ENCODE data around the gene XRCC4. TPM values are rescaled to one million over a fixed set of nuclear protein-coding genes. Genes with fewer than 3 reads are reported as not detected.

XRCC4 gene
- total and polyA plus RNA-seq, 2 of the 8 experiments (the other 6 are each of a cell fraction or from before 2014, with no cell fraction given) = 3.0 to 8.3 TPM

DNA sequence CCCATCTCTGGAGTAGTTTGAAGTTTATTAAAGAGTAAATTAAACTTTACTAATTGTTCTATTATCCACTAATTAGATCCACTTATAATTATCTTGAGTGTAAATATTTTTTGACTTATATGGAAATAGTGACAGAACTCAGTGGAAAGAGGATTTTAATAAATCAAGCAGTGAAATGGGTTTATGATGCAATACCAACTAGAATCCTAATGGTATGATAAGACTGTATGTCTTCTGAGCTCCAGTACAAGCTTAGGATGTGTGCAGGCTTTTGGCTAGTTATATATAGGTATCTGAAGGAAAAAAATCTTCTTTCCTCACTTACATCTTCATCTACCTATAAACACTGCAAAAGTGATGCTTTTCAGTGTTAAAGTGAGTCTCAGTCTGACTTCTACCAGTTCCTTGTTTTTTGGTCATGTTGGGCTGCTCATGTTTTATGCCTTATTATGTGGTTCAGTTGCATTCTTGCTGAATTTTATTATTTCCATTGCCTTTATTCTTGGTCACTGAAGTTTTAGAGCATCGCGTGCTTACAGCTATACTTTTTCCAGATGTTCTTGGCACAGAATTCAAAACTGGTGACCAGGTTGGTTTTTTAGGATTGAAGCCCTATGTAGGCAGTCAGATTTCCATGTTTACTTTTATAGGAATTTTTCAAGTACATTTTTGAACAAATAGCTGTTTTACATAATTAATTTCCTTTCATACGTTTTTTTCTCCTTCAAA, 30.5 kb downstream of the XRCC4 start:
- no peak for FAIRE-seq
- Histone ChIP-seq H3K56ac (replicated peaks; ENCODE audit: insufficient read length, low read depth, low read length) (no peak overlapping the region), H4K8ac (ENCODE audit: extremely low read depth, insufficient read depth, low read length) (no peak overlapping the region), H3K4me3 (ENCODE audit: extremely low read depth in 1 of 4, insufficient read depth in 2 of 4, low read depth in 3 of 4, low read length in 4 of 4) (no peak overlapping the region), H2BK20ac (ENCODE audit: low read length) (no peak overlapping the region), H3K4ac (replicated peaks; ENCODE audit: insufficient read length, low read depth, low read length) (no peak overlapping the region), H3K79me2 (ENCODE audit: control insufficient read depth in 1 of 2, insufficient read depth in 2 of 2, low read length in 2 of 2) (no peaks in the 10 kb centered on the region), H2BK15ac (ENCODE audit: low read length) (no peak overlapping the region), H2AK5ac (ENCODE audit: low read depth, low read length) (no peak overlapping the region), H3K9me3 (ENCODE audit: insufficient read depth in 2 of 2, low read depth in 1 of 2, low read length in 1 of 2) (peaks cover 0 to 2% of the 10 kb centered on the region in 2 experiments; a peak in 1 of 4 replicates), H3K36me3 (ENCODE audit: control insufficient read depth in 2 of 4, insufficient read depth in 4 of 4, low read length in 3 of 4) (peaks cover 0 to 2% (median 0%) of the 10 kb centered on the region in 4 experiments; a peak in 1 of 8 replicates), H4K20me1 (replicated peaks in 1 of 2; ENCODE audit: control insufficient read depth in 1 of 2, insufficient read depth in 2 of 2, low read length in 2 of 2) (no peaks in the 10 kb centered on the region), H2AFZ (ENCODE audit: low read length) (no peak overlapping the region), H2BK120ac (replicated peaks; ENCODE audit: low read depth, low read length) (no peak overlapping the region), H3K4me2 (ENCODE audit: insufficient read depth in 1 of 2, low read depth in 2 of 2, low read length in 2 of 2) (no peak overlapping the region), H3K23me2 (ENCODE audit: low read depth, low read length) (no peaks in the 10 kb centered on the region), H3K27me3 (replicated peaks in 1 of 4; ENCODE audit: control insufficient read depth in 3 of 4, extremely low read depth in 1 of 4, insufficient read depth in 3 of 4, low read length in 3 of 4) (no peaks in the 10 kb centered on the region), H3K23ac (ENCODE audit: insufficient read length) (no peak overlapping the region), H3K14ac (ENCODE audit: insufficient read length) (no peak overlapping the region), H3K79me1 (ENCODE audit: low read depth, low read length) (no peaks in the 10 kb centered on the region), H2BK5ac (ENCODE audit: low read depth, low read length) (no peak overlapping the region), H4K91ac (replicated peaks; ENCODE audit: insufficient read length, low read length) (no peak overlapping the region), H3K18ac (ENCODE audit: extremely low read depth, low read length) (no peak overlapping the region), H2BK12ac (ENCODE audit: low read depth, low read length) (no peak overlapping the region), H3K4me1 (replicated peaks in 1 of 4; ENCODE audit: control insufficient read depth in 3 of 4, insufficient read depth in 4 of 4, low read length in 3 of 4) (no peaks in the 10 kb centered on the region), H3K27ac (ENCODE audit: low read depth, low read length) (no peak overlapping the region), H3K9ac (replicated peaks in 1 of 4; ENCODE audit: extremely low read depth in 1 of 4, low read depth in 3 of 4, low read length in 3 of 4) (no peak overlapping the region), H4K5ac (ENCODE audit: insufficient read length, low read depth, low read length) (no peak overlapping the region)
- POLR2A ChIA-PET (ENCODE audit: partially characterized antibody) = interaction anchor here (1.3 kb wide), 1 partner anchor 31 kb away, joined by 4 read pairs; the partner anchor contains the start of genes TMEM167A and XRCC4
- no peak for DNase-seq (ENCODE audit: low read depth in 1 of 2, low spot score in 2 of 2)
- 93 to 100% methylated on average over 1 to 3 of the region's 3 CpGs for WGBS, 2 experiments (ENCODE audit: extremely low coverage in 1 of 2, insufficient coverage in 1 of 2, insufficient read length in 1 of 2, insufficient replicate concordance in 2 of 2, low coverage in 1 of 2, low lambda C conversion rate in 2 of 2, missing lambda C conversion rate in 1 of 2)
- CTCF ChIA-PET (ENCODE audit: partially characterized antibody) = no interaction called here
- TF ChIP-seq FOSL1 (IDR thresholded peaks at IDR 0.05; ENCODE audit: insufficient read depth, low read depth, low read length) (no peak), TAF7 (optimal IDR thresholded peaks at IDR 0.05; ENCODE audit: borderline replicate concordance, low read depth, low read length) (no peak), RAD21 (IDR thresholded peaks at IDR 0.05 in 1 of 2, conservative IDR thresholded peaks at IDR 0.05 in 1 of 2; ENCODE audit: low read depth in 2 of 2, low read length in 2 of 2) (no peak), JUND (IDR thresholded peaks at IDR 0.05; ENCODE audit: low read length) (no peak), BCL11A (IDR thresholded peaks at IDR 0.05; ENCODE audit: low read depth in 2 of 2, low read length in 2 of 2) (no peak), RBBP5 (IDR thresholded peaks at IDR 0.05; ENCODE audit: borderline replicate concordance, low read depth, low read length) (no peak), ASH2L (IDR thresholded peaks at IDR 0.05; ENCODE audit: low read length) (no peak), JUN (IDR thresholded peaks at IDR 0.05; ENCODE audit: low read depth, low read length) (no peak), NANOG (IDR thresholded peaks at IDR 0.05; ENCODE audit: insufficient read depth, low read depth, low read length, poor library complexity, severe bottlenecking) (no peak)
- TF ChIP-seq, protein P1, sequence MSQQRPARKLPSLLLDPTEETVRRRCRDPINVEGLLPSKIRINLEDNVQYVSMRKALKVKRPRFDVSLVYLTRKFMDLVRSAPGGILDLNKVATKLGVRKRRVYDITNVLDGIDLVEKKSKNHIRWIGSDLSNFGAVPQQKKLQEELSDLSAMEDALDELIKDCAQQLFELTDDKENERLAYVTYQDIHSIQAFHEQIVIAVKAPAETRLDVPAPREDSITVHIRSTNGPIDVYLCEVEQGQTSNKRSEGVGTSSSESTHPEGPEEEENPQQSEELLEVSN (IDR thresholded peaks at IDR 0.05) = no peak
- TF ChIP-seq, protein P2, sequence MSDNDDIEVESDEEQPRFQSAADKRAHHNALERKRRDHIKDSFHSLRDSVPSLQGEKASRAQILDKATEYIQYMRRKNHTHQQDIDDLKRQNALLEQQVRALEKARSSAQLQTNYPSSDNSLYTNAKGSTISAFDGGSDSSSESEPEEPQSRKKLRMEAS (IDR thresholded peaks at IDR 0.05) = no peak
